ENCODE results near the gene MAZ.

MAZ gene

GRCh38 chr16:29857133-29857760, 50.9 kb downstream of the MAZ start:
- peak; percentile 25 for DNase-seq (ENCODE audit: low read depth)

DNA sequence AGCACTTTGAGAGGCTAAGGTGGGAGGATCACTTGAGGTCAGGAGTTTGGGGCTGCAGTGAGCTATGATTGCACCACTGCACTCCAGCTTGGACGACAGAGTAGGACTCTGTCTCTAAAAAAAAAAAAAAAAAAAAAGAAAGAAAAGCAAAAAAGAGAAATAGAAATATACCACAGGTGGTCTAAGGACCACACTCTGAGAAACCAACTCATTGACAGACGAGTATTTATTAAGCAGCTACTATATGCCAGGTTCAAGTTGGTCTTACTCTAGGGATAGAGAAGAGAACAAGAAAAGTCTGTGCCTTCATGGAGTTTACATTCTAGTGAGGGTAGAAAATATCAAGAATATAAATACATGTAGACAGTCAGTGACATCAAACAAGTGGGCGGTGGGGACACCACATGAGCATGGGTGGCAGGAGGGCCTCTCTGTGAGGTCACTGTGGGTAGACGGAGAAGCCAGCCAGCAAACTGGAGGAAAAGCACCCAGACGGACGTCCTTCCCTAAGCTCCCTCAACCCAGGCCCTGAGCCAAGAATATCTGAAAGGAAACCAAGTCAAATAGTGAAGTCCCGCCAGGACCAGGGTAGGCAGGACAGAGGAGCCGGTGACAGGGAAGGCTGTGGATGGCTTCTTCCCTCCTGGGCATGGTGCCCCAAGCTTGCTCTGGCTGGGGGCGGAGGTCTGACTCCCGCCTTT, 52.0 kb downstream of the MAZ start:
- DNase-seq (ENCODE audit: low read depth) = no peak

DNA sequence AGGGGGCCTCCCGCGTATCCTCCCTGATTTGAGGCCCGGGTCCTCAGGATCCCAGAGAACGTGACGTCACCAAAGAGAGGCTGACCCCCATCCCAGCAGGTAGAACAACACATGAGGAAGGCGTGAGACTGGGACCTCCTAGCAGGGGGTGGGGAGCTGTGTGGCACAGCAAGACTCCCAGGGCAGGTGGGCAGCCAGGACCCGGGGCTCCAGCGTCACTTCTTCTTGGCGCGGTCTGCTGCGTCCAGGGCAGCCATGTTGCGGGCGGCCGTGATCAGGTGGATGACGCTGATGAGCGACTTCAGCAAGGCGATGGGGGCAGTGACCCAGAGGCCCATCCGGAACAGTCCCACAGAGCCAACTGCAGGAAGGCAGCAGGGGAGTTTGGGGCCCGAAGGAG, 52.6 kb downstream of the MAZ start:
- DNase-seq (ENCODE audit: low read depth) = no peak

DNA sequence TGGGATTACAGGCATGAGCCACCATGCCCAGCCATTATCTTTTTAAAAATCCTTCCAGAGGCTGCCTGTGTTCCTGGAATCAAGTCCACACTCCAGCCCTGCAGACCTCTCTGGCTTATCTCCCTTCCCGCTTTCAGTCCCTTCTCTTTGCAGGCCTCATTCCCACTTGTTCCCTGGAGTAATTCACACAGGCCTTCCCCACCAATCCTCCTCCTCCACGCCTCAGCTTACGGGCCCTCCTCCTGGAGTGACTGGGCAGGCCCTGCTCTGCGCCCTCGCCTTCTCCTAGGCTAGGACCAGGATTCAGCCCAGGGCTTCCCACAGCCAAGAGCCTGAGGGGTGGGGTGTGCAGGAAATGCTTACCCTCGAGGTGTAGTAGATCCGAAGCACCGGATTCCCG, 53.9 kb downstream of the MAZ start:
- no peak for DNase-seq (ENCODE audit: low read depth)
